Skeletal muscle tissue (tissue), 4 donors: ENCODE results near the gene PTEN. TPM values are rescaled to one million over a fixed set of nuclear protein-coding genes. Genes with fewer than 3 reads are reported as not detected.
"Not testable (repeated sequence)": the region's sequence is repeated elsewhere in the genome, so short reads cannot be mapped to it uniquely, and the experiment has no call there.

Experiments used
- H3K27ac ChIP-seq: one replicate; pipeline ENCODE4 v1.7.0; 2013; ENCODE audit warnings: mild to moderate bottlenecking, low read depth, low read length, inconsistent platforms
- H3K27me3 ChIP-seq, 3 donors: one replicate each; pipeline ENCODE4 v1.7.0; 2013; ENCODE audit warnings: low read length in 3 of 3; ENCODE audit not compliant: control insufficient read depth in 3 of 3, insufficient read depth in 3 of 3
- H3K36me3 ChIP-seq, 3 donors: one replicate each; pipeline ENCODE4 v1.7.0; 2013; ENCODE audit warnings: low read length in 3 of 3; ENCODE audit not compliant: control insufficient read depth in 3 of 3, insufficient read depth in 3 of 3
- H3K4me1 ChIP-seq, 3 donors: one replicate each; pipeline ENCODE4 v1.7.0; 2013; ENCODE audit warnings: low read length in 3 of 3, mild to moderate bottlenecking in 3 of 3; ENCODE audit not compliant: control insufficient read depth in 3 of 3, insufficient read depth in 3 of 3
- H3K4me3 ChIP-seq, 3 donors: one replicate each; pipeline ENCODE4 v1.7.0; 2013; ENCODE audit warnings: low read length in 3 of 3
- H3K9ac ChIP-seq, 3 donors: one replicate each; pipeline ENCODE4 v1.7.0; 2013; ENCODE audit warnings: low read length in 3 of 3, mild to moderate bottlenecking in 3 of 3, moderate library complexity in 2 of 3, low read depth in 1 of 3
- H3K9me3 ChIP-seq, 3 donors: one replicate each; pipeline ENCODE4 v1.7.0; 2013; ENCODE audit warnings: low read length in 3 of 3; ENCODE audit not compliant: control insufficient read depth in 3 of 3
- total RNA-seq: library from RNA; depleted of rRNA; stranded (reverse); fragments of >200 nt; gene quantifications from one replicate; pipeline ENCODE4 v1.2.3, GENCODE V29; 2014
- donor health status: Osteomylitis.

PTEN gene
- total RNA-seq, 1 donor from 2014 or later: 76.2 TPM

- no peaks in the 10 kb centered on the region for H3K36me3 ChIP-seq
- no peaks in the 10 kb centered on the region for H3K27me3 ChIP-seq
- H3K4me3 ChIP-seq: no peak overlapping the region
- H3K27ac ChIP-seq: peak overlapping the region; percentile 84
- no peaks in the 10 kb centered on the region for H3K9me3 ChIP-seq
- peaks cover 6 to 32% (median 9%) of the 10 kb centered on the region in 3 donors for H3K4me1 ChIP-seq
- H3K9ac ChIP-seq: no peak overlapping the region
Observed at GRCh38 chr10:87860816-87861403, 2.5 kb upstream of the PTEN start.

- no peaks in the 10 kb centered on the region for H3K36me3 ChIP-seq
- H3K4me3 ChIP-seq: peak overlapping the region; percentile 97 to 99 (median 99)
- peak overlapping the region; percentile 75 to 92 (median 81) for H3K9ac ChIP-seq
- peaks cover 6 to 32% (median 9%) of the 10 kb centered on the region in 3 donors for H3K4me1 ChIP-seq
- no peaks in the 10 kb centered on the region for H3K27me3 ChIP-seq
- peak overlapping the region; percentile 84 for H3K27ac ChIP-seq
- no peaks in the 10 kb centered on the region for H3K9me3 ChIP-seq
Observed at GRCh38 chr10:87861566-87861952, 1.9 kb upstream of the PTEN start.

GRCh38 chr10:87861953-87862678, 1.3 kb upstream of the PTEN start:
- Histone ChIP-seq H3K27ac (peak overlapping the region; percentile 84), H3K9me3 (no peaks in the 10 kb centered on the region), H3K9ac (peak overlapping the region; percentile 81 to 92 (median 91)), H3K4me3 (peak overlapping the region; percentile 97 to 99 (median 99)), H3K27me3 (no peaks in the 10 kb centered on the region), H3K4me1 (peaks cover 6 to 32% (median 9%) of the 10 kb centered on the region in 3 donors), H3K36me3 (no peaks in the 10 kb centered on the region)

GRCh38 chr10:87862679-87863052, 759 bp upstream of the PTEN start:
- H3K4me3 ChIP-seq: peak overlapping the region; percentile 97 to 99 (median 99)
- H3K27ac ChIP-seq: peak overlapping the region; percentile 84
- no peaks in the 10 kb centered on the region for H3K27me3 ChIP-seq
- H3K9me3 ChIP-seq: no peaks in the 10 kb centered on the region
- H3K9ac ChIP-seq: peak overlapping the region; percentile 81 to 92 (median 91)
- no peaks in the 10 kb centered on the region for H3K36me3 ChIP-seq
- H3K4me1 ChIP-seq: peaks cover 6 to 32% (median 10%) of the 10 kb centered on the region in 3 donors

- not testable (repeated sequence) for H3K27me3 ChIP-seq, H3K9me3 ChIP-seq, H3K36me3 ChIP-seq
- Histone ChIP-seq H3K27ac (peak overlapping the region; percentile 84), H3K9ac (peak overlapping the region; percentile 82 to 92 (median 90)), H3K4me3 (peak overlapping the region; percentile 97 to 99 (median 97)), H3K4me1 (peaks cover 6 to 32% (median 13%) of the 10 kb centered on the region in 3 donors)
Observed at GRCh38 chr10:87863951-87864495, 598 bp downstream of the PTEN start.

GRCh38 chr10:87864496-87865059, 1.2 kb downstream of the PTEN start:
- Histone ChIP-seq H3K4me3 (peak overlapping the region; percentile 90 to 97 (median 90)), H3K36me3 (no peaks in the 10 kb centered on the region), H3K9ac (peak overlapping the region; percentile 82 to 92 (median 90)), H3K9me3 (no peaks in the 10 kb centered on the region), H3K4me1 (peaks cover 8 to 32% (median 15%) of the 10 kb centered on the region in 3 donors), H3K27me3 (no peaks in the 10 kb centered on the region), H3K27ac (peak overlapping the region; percentile 84)

- Histone ChIP-seq H3K4me1 (peaks cover 8 to 30% (median 15%) of the 10 kb centered on the region in 3 donors), H3K27ac (peak overlapping the region; percentile 84), H3K9ac (peak overlapping the region; percentile 82 to 92 (median 90)), H3K9me3 (no peaks in the 10 kb centered on the region), H3K27me3 (no peaks in the 10 kb centered on the region), H3K36me3 (no peaks in the 10 kb centered on the region), H3K4me3 (peak overlapping the region; percentile 90 to 97 (median 90))
Observed at GRCh38 chr10:87865241-87865881, 1.9 kb downstream of the PTEN start.

GRCh38 chr10:87866412-87866974, 3.1 kb downstream of the PTEN start:
- H3K4me3 ChIP-seq: peak overlapping the region; percentile 90 to 97 (median 90)
- H3K9me3 ChIP-seq: no peaks in the 10 kb centered on the region
- H3K9ac ChIP-seq: peak overlapping the region; percentile 82 to 92 (median 90)
- H3K4me1 ChIP-seq: peaks cover 6 to 23% (median 10%) of the 10 kb centered on the region in 3 donors
- H3K36me3 ChIP-seq: no peaks in the 10 kb centered on the region
- H3K27me3 ChIP-seq: no peaks in the 10 kb centered on the region
- H3K27ac ChIP-seq: peak overlapping the region; percentile 84

GRCh38 chr10:87867453-87867852, 4.0 kb downstream of the PTEN start:
- H3K9ac ChIP-seq: peak overlapping the region; percentile 82 to 92 (median 90)
- no peaks in the 10 kb centered on the region for H3K27me3 ChIP-seq
- peak overlapping the region; percentile 90 to 97 (median 90) for H3K4me3 ChIP-seq
- no peaks in the 10 kb centered on the region for H3K9me3 ChIP-seq
- H3K36me3 ChIP-seq: no peaks in the 10 kb centered on the region
- H3K4me1 ChIP-seq: peaks cover 2 to 13% (median 7%) of the 10 kb centered on the region in 3 donors
- H3K27ac ChIP-seq: peak overlapping the region; percentile 84
